GM20431 (cell line): ENCODE results near the gene ARID3B.

Source experiments
- in situ Hi-C: fragments of 300-500 bp; cut with MseI, MboI; formaldehyde crosslinking; loops from one replicate; pipeline ENCODE4 v1.15.0; 2020; ENCODE audit warnings: low sequenced_read_pairs; ENCODE audit not compliant: unreplicated experiment

Gene ARID3B

DNA sequence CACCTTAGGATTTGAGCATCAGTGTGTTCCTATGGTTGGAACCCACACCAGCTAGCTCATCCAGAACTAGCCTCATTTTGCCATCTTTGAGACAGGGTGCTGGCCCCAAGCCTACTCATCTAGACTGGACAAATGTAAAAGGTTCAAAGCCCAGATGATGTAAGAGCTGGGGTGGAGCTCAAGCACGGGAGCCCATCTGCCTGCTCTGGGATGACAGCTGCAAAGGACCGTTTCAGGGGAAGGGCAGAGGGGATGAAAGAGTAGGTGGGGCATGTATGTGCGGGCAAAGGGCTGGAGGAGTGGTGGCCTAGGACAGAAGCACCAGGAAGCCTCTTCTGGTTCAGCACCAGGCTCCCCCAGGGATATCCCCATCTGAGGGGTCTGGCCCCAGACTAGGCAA, 90.4 kb downstream of the ARID3B start:
- in situ Hi-C loops, result loop anchor here (10.0 to 25.0 kb wide), 2 partner anchors 133 to 306 kb away; partner anchors contain the start of gene COX5A

GRCh38 chr15:74631935-74632560, 91.0 kb downstream of the ARID3B start:
- in situ Hi-C loops, result loop anchor here (10.0 to 25.0 kb wide), 2 partner anchors 133 to 305 kb away; partner anchors contain the start of gene COX5A

DNA sequence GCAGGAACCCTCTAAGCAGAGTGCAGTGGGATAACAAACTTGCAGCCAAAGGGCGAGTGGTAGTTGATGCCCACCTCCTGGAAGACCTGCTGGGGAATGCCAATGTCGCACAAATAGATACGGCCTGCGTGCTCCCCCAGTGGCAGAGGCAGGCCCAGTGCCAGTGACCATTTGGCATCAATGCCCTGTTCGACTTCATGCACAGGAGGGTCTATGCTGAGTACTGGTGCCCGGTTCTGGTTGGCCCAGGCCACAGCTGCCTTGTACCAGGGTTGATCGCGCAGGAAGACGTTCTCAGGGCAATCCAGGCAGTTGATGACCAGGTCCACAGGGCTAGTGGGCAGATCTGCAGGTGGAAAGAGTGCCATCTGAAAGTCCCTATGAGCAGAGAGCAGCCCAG, 91.6 kb downstream of the ARID3B start:
- in situ Hi-C loops, result loop anchor here (10.0 to 25.0 kb wide), 2 partner anchors 132 to 305 kb away; partner anchors contain the start of gene COX5A

DNA sequence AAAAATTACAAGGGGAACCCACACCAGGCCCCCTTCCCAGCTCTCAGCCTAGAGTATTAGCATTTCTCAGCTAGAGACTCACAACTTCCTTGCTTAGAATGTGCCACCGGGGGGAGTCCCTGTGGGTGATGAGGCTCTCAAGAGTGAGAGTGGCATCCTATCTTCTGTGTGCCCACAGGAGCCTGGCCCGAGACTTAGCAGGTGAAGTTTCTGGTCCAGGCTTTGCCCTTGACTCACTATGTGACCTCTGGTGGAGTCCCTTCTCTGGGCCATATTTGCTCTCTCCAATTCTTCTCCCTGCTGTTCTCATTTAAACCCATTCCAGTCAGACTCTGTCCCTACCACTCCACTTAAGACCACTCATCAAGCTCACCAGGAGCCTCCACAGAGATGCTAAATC, 92.8 kb downstream of the ARID3B start:
- in situ Hi-C loops, result loop anchor here (10.0 to 25.0 kb wide), 2 partner anchors 131 to 304 kb away; partner anchors contain the start of gene COX5A

- in situ Hi-C loops, result loop anchor here (10.0 to 25.0 kb wide), 2 partner anchors 130 to 302 kb away; partner anchors contain the start of gene COX5A
Measured at GRCh38 chr15:74635228-74635627, 94.2 kb downstream of the ARID3B start.

- in situ Hi-C loops, result loop anchor here (10.0 to 25.0 kb wide), 2 partner anchors 128 to 300 kb away; partner anchors contain the start of gene COX5A
Measured at GRCh38 chr15:74636984-74637383, 96.0 kb downstream of the ARID3B start.

DNA sequence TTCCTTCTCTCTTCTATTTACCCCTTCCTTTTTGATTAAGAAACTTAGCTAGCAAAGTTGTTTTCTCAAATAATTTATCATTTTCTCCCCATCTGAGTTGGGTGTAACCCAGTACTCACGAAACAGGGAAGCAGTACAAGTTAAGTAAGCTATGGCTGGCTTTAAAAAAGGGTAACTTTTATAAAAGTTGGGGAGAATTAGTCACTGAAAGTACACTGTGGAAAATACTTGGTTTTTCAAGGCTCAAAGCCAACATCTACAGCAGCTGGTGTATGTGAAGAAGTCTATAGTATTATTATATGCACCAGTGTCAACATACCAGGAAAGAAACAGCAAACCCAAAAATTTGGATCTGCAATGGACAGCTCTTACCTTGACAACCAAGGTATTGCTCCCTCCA, 100.1 kb downstream of the ARID3B start:
- in situ Hi-C loops, result loop anchor here (25.0 kb wide), 1 partner anchor 296 kb away; the partner anchor contains the start of gene COX5A

DNA sequence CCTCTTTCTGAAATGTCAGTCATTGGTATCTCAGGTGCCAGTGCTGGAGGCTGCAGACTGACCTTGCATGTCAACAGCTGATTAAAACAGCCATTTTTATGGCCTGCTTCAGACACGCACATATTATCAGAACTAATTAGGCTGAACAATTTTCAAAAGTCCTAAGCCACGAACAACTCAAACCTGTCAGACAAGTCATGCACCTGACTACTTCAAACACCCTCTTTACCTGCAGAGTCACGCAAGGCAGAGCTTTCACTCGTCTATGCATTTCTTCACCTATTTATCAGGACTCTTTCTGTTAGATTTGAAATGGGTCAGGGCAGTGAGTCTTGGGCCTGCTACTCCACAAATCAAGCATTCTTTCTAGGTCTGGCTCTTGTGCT, 101.3 kb downstream of the ARID3B start:
- in situ Hi-C loops, result loop anchor here (25.0 kb wide), 1 partner anchor 295 kb away; the partner anchor contains the start of gene COX5A

DNA sequence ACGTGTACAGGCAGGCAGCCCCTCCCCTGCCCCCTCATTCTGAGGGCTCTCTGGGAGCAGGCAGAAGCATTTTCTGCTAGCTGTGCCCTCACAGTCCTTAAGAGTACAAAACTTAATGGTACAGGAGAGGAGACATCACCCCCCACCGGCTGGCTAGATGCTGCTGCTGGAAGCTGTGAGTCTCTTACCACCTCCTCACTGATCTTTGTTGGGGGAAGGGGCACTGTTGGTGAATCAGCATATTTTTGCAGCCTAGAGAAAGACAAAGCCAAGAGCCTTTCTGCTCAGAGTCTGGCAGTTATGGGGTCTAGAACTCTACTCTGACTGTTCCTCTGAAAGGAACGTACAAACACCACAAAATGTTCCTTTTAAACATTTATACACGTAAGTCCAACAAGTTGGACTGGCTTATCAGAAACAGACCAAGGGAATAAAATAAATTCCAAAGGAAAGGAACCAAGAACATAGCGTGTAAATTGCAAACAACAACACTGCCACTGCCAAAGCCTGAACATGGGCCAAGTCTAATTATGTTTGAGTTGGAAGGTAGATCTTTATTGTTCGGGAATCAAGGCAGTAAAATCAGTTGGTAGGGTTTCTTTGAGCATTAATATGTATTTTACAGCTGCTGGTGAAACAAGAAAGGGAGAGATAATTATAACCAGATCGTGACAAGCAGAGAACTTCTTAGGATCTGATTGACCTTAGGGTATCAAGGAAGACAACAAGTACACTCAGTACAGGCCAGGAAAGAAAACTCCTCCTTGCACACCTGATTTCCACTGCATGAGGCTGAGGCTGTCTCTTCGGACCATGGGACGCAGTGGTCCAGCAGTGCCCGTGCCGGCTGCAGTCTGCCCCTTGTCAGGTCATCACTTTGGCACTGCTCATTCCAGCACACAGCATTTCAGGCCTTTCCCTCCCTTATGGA, 102.0 kb downstream of the ARID3B start:
- in situ Hi-C loops, result loop anchor here (25.0 kb wide), 1 partner anchor 294 kb away; the partner anchor contains the start of gene COX5A

GRCh38 chr15:74643665-74644204, 102.7 kb downstream of the ARID3B start:
- in situ Hi-C loops, result loop anchor here (25.0 kb wide), 1 partner anchor 294 kb away; the partner anchor contains the start of gene COX5A

GRCh38 chr15:74646480-74646879, 105.5 kb downstream of the ARID3B start:
- in situ Hi-C loops, result loop anchor here (25.0 kb wide), 1 partner anchor 291 kb away; the partner anchor contains the start of gene COX5A
